GM19372 (cell line): ENCODE measurements around the gene GBA3.

Experiments
- ATAC-seq: cut with Tn5 transposase; IDR thresholded peaks from one replicate; pipeline ENCODE4 v1.9.1; 2021; ENCODE audit warnings: mild to moderate bottlenecking, low read depth, moderate library complexity; ENCODE audit not compliant: unreplicated experiment

GBA3 gene

DNA sequence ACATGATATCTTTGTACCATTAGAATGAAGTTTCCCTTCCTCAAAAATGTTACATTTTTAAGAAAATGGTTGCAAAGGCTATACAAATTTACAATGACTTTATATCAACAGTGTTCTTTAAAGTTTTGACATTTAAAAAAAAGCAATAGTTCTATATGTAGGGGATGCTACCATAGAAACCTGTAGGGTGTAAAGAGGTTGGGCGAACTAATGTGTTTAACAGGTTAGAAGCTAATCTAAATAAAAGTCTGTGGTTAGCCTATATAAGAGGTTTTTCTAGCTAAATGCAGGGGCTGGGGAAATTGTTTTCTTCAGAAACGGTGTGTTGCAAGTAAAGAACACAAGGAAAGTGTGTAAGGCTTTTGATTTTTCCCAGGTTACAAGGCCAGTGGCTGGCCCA is 73.3 kb downstream of the GBA3 start:
- ATAC-seq = no peak

DNA sequence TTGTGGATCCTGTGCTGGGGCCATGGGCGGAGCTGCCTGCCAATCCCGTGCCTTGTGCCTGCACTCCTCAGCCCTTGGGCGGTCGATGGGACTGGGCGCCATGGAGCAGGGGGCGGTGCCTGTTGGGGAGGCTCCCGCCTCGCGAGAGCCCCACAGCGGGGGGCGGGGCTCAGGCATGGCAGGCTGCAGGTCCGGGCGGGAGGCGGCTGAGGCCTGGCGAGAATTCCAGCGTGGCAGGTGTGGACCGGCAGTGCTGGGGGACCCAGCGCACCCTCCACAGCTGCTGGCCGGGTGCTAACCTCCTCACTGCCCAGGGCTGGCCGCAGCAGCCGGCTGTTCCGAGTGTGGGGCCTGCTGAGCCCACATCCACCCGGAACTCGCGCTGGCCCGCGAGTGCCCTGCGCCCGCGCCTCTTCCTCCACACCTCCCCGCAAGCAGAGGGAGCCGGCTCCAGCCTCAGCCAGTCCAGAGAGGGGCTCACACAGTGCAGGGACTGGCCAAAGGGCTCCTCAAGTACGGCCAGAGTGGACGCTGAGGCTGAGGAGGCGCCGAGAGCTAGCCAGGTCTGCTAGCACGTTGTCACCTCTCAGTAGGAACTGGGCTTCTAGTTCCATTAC is 85.9 kb downstream of the GBA3 start:
- ATAC-seq = no peak

DNA sequence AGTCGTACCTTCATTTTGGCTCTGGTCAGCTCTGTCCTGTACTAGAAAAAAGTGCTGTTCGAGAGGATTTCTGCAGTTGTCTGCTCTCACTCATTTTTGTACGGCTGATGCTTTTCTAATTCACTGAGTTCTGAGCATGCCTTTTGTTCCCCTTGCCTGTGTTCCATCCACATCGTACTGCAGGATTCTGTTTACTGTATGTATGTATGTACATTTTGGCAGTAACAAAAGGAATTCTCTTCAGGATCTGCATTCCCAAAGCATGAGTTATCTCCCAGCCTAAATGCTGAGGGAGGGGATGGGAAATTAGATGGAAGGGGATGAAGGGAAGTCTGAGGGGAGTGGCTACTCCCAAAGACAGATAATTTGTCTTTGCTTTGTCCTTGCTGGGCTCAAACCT is 87.6 kb downstream of the GBA3 start:
- ATAC-seq = no peak

GRCh38 chr4:22780797-22781196 is 88.1 kb downstream of the GBA3 start:
- ATAC-seq = no peak

DNA sequence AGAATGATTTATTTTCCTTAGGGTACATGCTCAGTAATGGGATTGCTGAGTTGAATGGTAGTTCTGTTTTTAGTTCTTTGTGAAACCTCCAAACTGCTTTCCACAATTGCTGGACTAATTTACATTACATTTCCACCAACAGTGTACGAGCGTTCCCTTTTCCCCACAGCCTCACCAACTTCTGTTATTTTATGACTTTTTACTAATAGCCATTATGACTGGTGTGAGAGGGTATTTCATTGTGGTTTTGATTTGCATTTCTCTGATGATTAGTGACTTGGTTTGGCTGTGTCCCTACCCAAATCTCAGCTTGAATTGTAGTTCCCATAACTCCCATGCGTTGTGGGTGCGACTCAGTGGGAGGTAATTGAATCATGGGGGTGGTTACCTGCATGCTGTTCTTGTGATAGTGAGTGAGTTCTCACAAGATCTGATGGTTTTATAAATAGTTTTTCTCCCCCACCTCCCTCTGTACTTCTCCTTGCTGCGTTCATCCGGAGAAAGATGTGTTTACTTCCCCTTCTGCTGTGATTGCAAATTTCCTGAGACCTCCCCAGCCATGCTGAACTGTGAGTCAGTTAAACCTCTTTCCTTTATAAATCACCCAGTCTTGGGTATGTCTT is 95.1 kb downstream of the GBA3 start:
- no peak for ATAC-seq

DNA sequence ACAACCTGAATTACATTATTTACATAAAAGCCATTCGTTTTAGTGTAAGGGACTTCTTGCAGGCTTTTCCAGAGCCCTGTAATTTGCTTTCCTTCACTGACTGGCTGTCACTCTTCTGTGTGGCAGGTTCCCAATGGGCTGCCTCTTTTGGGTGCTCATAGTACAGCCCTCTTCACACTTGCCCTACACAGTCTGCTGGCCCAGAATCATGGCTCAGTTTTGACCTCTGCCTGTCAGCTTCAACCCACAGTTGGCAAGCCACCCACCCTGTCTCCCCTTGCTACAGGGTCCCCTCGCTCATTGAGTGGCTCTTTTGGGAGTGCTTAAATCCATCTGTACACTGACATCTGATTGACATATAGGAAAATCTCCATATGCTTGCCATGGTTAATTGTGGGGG is 97.9 kb downstream of the GBA3 start:
- ATAC-seq = no peak

GRCh38 chr4:22794732-22795131 is 102.0 kb downstream of the GBA3 start:
- ATAC-seq = no peak

DNA sequence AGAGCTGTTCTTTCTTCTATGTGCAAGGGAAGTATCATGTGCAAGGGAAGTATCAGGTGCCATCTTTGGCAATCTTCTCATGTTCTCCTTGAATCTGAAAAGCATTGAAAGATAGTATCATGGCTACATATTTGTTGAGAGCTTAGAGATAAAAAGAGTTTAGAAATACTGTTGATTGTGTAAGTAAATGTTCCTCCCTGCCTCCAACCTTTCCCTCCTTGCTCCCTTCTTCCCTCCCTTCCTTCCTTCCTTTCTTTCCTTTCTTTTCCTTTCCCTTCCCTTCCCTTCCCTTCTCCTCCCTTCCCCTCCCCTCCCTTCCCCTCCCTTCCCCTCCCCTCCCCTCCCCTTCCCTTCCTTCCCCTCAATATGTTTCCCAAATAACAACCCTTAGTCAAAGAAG is 108.7 kb downstream of the GBA3 start:
- no peak for ATAC-seq

- ATAC-seq = no peak
Measured at GRCh38 chr4:22802876-22803275, 110.1 kb downstream of the GBA3 start.

- ATAC-seq = no peak
Measured at GRCh38 chr4:22803512-22803911, 110.8 kb downstream of the GBA3 start.

GRCh38 chr4:22814906-22815305 is 122.2 kb downstream of the GBA3 start:
- ATAC-seq = no peak

- ATAC-seq = no peak
Measured at GRCh38 chr4:22824091-22824490, 131.4 kb downstream of the GBA3 start.

- no peak for ATAC-seq
Measured at GRCh38 chr4:22842360-22843018, 149.8 kb downstream of the GBA3 start.

DNA sequence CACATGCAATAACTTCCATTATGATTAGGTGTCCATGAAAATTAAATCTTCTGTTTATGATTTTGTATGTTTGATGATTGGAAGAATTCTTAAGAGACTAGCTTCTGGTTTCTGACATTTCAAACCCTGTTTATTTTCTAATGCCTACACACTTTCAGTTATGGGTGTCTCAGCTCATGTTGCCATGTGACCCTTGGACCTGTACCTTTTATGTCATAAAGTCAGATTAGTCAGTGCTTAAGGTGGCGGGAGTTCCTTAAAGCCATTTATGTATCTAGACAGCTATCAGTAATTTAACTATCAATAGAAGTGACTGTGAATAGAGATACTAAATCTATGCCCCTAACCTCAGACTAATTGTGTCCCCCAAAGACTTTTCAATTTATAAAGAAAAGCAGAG is 155.6 kb downstream of the GBA3 start:
- no peak for ATAC-seq

DNA sequence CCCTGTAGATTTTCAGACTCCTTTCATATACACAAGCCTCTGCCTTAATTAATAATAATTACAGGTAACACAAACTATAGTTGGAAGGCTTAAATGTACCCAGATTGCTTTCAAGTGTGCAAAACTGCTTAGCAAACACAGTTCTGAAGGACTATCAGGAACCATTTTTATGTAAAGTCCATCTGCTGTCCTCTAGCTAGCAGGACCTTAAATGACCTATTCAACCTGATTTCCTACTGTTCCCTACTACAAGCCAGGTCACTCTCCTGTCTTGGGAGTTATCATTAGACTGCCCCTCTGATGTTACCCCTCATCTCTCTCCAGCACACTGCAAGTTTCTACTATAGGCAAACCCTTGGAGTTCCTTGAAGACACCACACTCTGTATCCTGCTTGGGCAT is 157.3 kb downstream of the GBA3 start:
- no peak for ATAC-seq

- ATAC-seq = peak; percentile 64
Measured at GRCh38 chr4:22850630-22851029, 157.9 kb downstream of the GBA3 start.

GRCh38 chr4:22857411-22857810 is 164.7 kb downstream of the GBA3 start:
- no peak for ATAC-seq

DNA sequence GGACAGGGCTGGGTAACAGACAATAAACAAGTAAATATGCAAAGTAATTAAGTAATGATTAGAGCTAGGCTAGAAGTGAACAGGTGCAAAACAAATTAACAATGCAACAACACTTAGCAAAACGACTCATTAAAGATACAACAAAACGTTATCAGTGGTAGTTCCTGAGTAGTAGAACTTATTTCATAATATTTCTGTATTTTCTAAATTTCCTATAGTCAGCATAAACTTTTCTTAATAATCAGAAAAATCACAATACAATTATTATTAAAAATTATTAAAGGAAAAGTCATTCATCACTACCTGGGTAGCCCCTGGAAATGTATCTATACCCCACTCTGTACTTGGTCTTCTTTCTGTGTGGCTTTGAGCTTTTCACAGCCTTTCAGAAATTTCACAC is 166.6 kb downstream of the GBA3 start:
- ATAC-seq = no peak
